Measurements from ENCODE around the gene SMOC2.

SMOC2 gene

DNA sequence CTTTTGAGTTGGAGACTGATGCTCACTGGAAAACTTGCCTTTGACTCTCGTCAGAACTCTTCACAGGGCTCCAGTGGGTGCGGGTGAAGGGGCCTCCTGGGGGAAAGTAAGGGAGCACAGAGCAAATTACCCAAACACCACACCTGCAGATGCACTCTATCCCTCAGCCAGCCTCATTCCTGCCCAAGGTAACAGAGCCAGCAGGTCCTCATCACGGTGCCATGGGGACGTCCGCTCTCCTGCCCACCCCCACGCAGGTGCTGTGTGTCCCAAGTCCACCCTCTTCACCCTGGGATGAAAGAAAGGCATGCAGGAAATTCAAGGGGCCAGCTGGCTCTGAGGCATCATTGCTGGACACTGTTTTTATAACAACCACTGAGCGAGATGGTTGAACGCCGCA, 269.0 kb downstream of the SMOC2 start:
- no peak for TF ChIP-seq CTCF (IDR thresholded peaks at IDR 0.05; ENCODE audit: low read depth, low read length)
- no peak overlapping the region for H3K4me3 ChIP-seq (ENCODE audit: low read depth, low read length)

GRCh38 chr6:168711049-168711640, 270.2 kb downstream of the SMOC2 start:
- H3K4me3 ChIP-seq (ENCODE audit: low read depth, low read length) = no peak overlapping the region
- no peak for TF ChIP-seq CTCF (IDR thresholded peaks at IDR 0.05; ENCODE audit: low read depth, low read length)

GRCh38 chr6:168711666-168712300, 270.8 kb downstream of the SMOC2 start:
- H3K4me3 ChIP-seq (ENCODE audit: low read depth, low read length) = no peak overlapping the region

GRCh38 chr6:168712993-168713392, 272.0 kb downstream of the SMOC2 start:
- H3K4me3 ChIP-seq (ENCODE audit: low read depth, low read length) = no peak overlapping the region
- no peak for TF ChIP-seq CTCF (IDR thresholded peaks at IDR 0.05; ENCODE audit: low read depth, low read length)

More at GRCh38 chr6:168711666-168712300, 270.8 kb downstream of the SMOC2 start:
- no peak for TF ChIP-seq CTCF (IDR thresholded peaks at IDR 0.05; ENCODE audit: low read depth, low read length)

DNA sequence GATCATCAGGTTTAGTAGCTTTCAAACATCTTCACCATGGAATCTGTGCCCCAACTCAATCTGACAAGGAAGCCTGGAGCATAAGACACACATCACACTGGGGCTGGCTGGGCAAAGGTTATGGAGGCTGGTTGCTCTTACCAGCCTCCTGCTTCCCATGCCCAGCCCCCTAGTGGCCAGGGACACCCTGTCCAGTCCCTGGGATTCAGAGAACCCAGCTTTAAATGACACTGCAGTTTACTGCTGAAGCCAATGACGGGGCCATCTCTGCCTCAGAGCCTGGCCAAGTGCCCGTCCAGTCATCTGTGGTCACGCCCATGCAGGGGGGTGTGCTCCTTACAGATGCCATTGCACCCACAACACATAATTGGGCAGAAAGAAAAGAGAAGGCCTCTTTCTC, 272.9 kb downstream of the SMOC2 start:
- H3K4me3 ChIP-seq (ENCODE audit: low read depth, low read length) = no peak overlapping the region
- TF ChIP-seq CTCF (IDR thresholded peaks at IDR 0.05; ENCODE audit: low read depth, low read length) = no peak

GRCh38 chr6:168714547-168715260, 273.7 kb downstream of the SMOC2 start:
- TF ChIP-seq CTCF (IDR thresholded peaks at IDR 0.05; ENCODE audit: low read depth, low read length) = no peak
- no peak overlapping the region for H3K4me3 ChIP-seq (ENCODE audit: low read depth, low read length)

Measured in WI38 (cell line).